GM19463 (cell line): ENCODE results near the gene CCL25.

ENCODE experiments used
- ATAC-seq: cut with Tn5 transposase; IDR thresholded peaks from one replicate; pipeline ENCODE4 v1.9.1; 2021; ENCODE audit warnings: mild to moderate bottlenecking, moderate library complexity; ENCODE audit not compliant: unreplicated experiment

The CCL25 gene

GRCh38 chr19:8044018-8044417, 8.5 kb upstream of the CCL25 start:
- no peak for ATAC-seq

- no peak for ATAC-seq
These were observed 6.5 kb upstream of the CCL25 start for GRCh38 chr19:8045872-8046568.

- ATAC-seq, result no peak
These were observed 5.9 kb upstream of the CCL25 start for GRCh38 chr19:8046569-8047165.

- ATAC-seq, result peak; percentile 82
These were observed 2.1 kb upstream of the CCL25 start for GRCh38 chr19:8050274-8051096.

GRCh38 chr19:8054169-8054568, 1.6 kb downstream of the CCL25 start:
- no peak for ATAC-seq

GRCh38 chr19:8056533-8056932, 4.0 kb downstream of the CCL25 start:
- no peak for ATAC-seq

GRCh38 chr19:8057545-8058270, 5.1 kb downstream of the CCL25 start:
- no peak for ATAC-seq

GRCh38 chr19:8064911-8065874, 12.6 kb downstream of the CCL25 start:
- ATAC-seq, result no peak

GRCh38 chr19:8065875-8066261, 13.3 kb downstream of the CCL25 start:
- no peak for ATAC-seq

- ATAC-seq, result no peak
These were observed 16.8 kb downstream of the CCL25 start for GRCh38 chr19:8069096-8069973.

GRCh38 chr19:8071912-8072311, 19.4 kb downstream of the CCL25 start:
- no peak for ATAC-seq

GRCh38 chr19:8074501-8074900, 21.9 kb downstream of the CCL25 start:
- ATAC-seq, result no peak

- no peak for ATAC-seq
These were observed 22.9 kb downstream of the CCL25 start for GRCh38 chr19:8075158-8076074.

- no peak for ATAC-seq
These were observed 27.4 kb downstream of the CCL25 start for GRCh38 chr19:8079988-8080387.

- ATAC-seq, result no peak
These were observed 28.3 kb downstream of the CCL25 start for GRCh38 chr19:8080832-8081231.

- ATAC-seq, result no peak
These were observed 29.3 kb downstream of the CCL25 start for GRCh38 chr19:8081569-8082550.

GRCh38 chr19:8083141-8083540, 30.6 kb downstream of the CCL25 start:
- no peak for ATAC-seq
